ENCODE data around the gene CDH6.

The CDH6 gene

GRCh38 chr5:31213257-31213656 is 19.8 kb downstream of the CDH6 start:
- TF ChIP-seq EGR1 (IDR thresholded peaks at IDR 0.05) = no peak
- no peak for TF ChIP-seq RAD21 (IDR thresholded peaks at IDR 0.05; ENCODE audit: low read depth)
- no peak for TF ChIP-seq USF1 (IDR thresholded peaks at IDR 0.05)
- TF ChIP-seq FOXM1 (IDR thresholded peaks at IDR 0.05; ENCODE audit: borderline replicate concordance, low read depth) = no peak
- no peak for TF ChIP-seq MAX (IDR thresholded peaks at IDR 0.05)
- TF ChIP-seq CEBPB (IDR thresholded peaks at IDR 0.05) = no peak
- no peak for TF ChIP-seq TCF12 (IDR thresholded peaks at IDR 0.05; ENCODE audit: low read depth)
- no peak for TF ChIP-seq TEAD4 (IDR thresholded peaks at IDR 0.05)
- no peak for TF ChIP-seq REST (IDR thresholded peaks at IDR 0.05; ENCODE audit: low read depth)
- no peak for TF ChIP-seq TAF1 (IDR thresholded peaks at IDR 0.05; ENCODE audit: low read depth)
- TF ChIP-seq EP300 (IDR thresholded peaks at IDR 0.05; ENCODE audit: borderline replicate concordance) = no peak
- TF ChIP-seq CREB1 (IDR thresholded peaks at IDR 0.05; ENCODE audit: low read depth) = no peak
- TF ChIP-seq ZBTB7A (IDR thresholded peaks at IDR 0.05; ENCODE audit: low read depth) = no peak
- no peak for TF ChIP-seq YY1 (IDR thresholded peaks at IDR 0.05; ENCODE audit: low read depth)
- no peak for TF ChIP-seq NFIC (IDR thresholded peaks at IDR 0.05)

- TF ChIP-seq FOXM1 (IDR thresholded peaks at IDR 0.05; ENCODE audit: borderline replicate concordance, low read depth) (0 out of 2 replicates have a peak, but pooled peaks have one; percentile 37), TEAD4 (IDR thresholded peaks at IDR 0.05) (peak; percentile 62), EGR1 (IDR thresholded peaks at IDR 0.05) (no peak), YY1 (IDR thresholded peaks at IDR 0.05; ENCODE audit: low read depth) (no peak), TCF12 (IDR thresholded peaks at IDR 0.05; ENCODE audit: low read depth) (peak; percentile 60), MAX (IDR thresholded peaks at IDR 0.05) (no peak), TAF1 (IDR thresholded peaks at IDR 0.05; ENCODE audit: low read depth) (no peak), ZBTB7A (IDR thresholded peaks at IDR 0.05; ENCODE audit: low read depth) (no peak), EP300 (IDR thresholded peaks at IDR 0.05; ENCODE audit: borderline replicate concordance) (no peak; the same call in 1 of the 2 replicates), CEBPB (IDR thresholded peaks at IDR 0.05) (peak; percentile 76), NFIC (IDR thresholded peaks at IDR 0.05) (no peak), REST (IDR thresholded peaks at IDR 0.05; ENCODE audit: low read depth) (no peak), USF1 (IDR thresholded peaks at IDR 0.05) (no peak), CREB1 (IDR thresholded peaks at IDR 0.05; ENCODE audit: low read depth) (0 out of 2 replicates have a peak, but pooled peaks have one; percentile 28), RAD21 (IDR thresholded peaks at IDR 0.05; ENCODE audit: low read depth) (no peak)
Observed at GRCh38 chr5:31213705-31214121, 20.2 kb downstream of the CDH6 start.

- TF ChIP-seq CEBPB (IDR thresholded peaks at IDR 0.05) (peak; percentile 74), ZBTB7A (IDR thresholded peaks at IDR 0.05; ENCODE audit: low read depth) (no peak), YY1 (IDR thresholded peaks at IDR 0.05; ENCODE audit: low read depth) (no peak), TEAD4 (IDR thresholded peaks at IDR 0.05) (no peak), REST (IDR thresholded peaks at IDR 0.05; ENCODE audit: low read depth) (no peak)
Observed at GRCh38 chr5:31214229-31214628, 20.7 kb downstream of the CDH6 start.

GRCh38 chr5:31215236-31215635 is 21.8 kb downstream of the CDH6 start:
- TF ChIP-seq ZBTB7A (IDR thresholded peaks at IDR 0.05; ENCODE audit: low read depth) (no peak), CEBPB (IDR thresholded peaks at IDR 0.05) (no peak), YY1 (IDR thresholded peaks at IDR 0.05; ENCODE audit: low read depth) (no peak), TCF12 (IDR thresholded peaks at IDR 0.05; ENCODE audit: low read depth) (no peak), EGR1 (IDR thresholded peaks at IDR 0.05) (no peak), FOXM1 (IDR thresholded peaks at IDR 0.05; ENCODE audit: borderline replicate concordance, low read depth) (no peak), USF1 (IDR thresholded peaks at IDR 0.05) (no peak), EP300 (IDR thresholded peaks at IDR 0.05; ENCODE audit: borderline replicate concordance) (no peak), TAF1 (IDR thresholded peaks at IDR 0.05; ENCODE audit: low read depth) (no peak), CREB1 (IDR thresholded peaks at IDR 0.05; ENCODE audit: low read depth) (no peak), NFIC (IDR thresholded peaks at IDR 0.05) (no peak), RAD21 (IDR thresholded peaks at IDR 0.05; ENCODE audit: low read depth) (no peak), REST (IDR thresholded peaks at IDR 0.05; ENCODE audit: low read depth) (no peak), MAX (IDR thresholded peaks at IDR 0.05) (no peak), TEAD4 (IDR thresholded peaks at IDR 0.05) (no peak)

Data from Ishikawa (cell line).